GM19452 (cell line): Measurements from ENCODE around the gene TECPR1.
A peak's percentile ranks its signal among the peaks of the same experiment; 100 is the strongest.

Experiments used
- ATAC-seq: cut with Tn5 transposase; IDR thresholded peaks from one replicate; pipeline ENCODE4 v1.9.1; 2021; ENCODE audit not compliant: unreplicated experiment

The TECPR1 gene, protein sequence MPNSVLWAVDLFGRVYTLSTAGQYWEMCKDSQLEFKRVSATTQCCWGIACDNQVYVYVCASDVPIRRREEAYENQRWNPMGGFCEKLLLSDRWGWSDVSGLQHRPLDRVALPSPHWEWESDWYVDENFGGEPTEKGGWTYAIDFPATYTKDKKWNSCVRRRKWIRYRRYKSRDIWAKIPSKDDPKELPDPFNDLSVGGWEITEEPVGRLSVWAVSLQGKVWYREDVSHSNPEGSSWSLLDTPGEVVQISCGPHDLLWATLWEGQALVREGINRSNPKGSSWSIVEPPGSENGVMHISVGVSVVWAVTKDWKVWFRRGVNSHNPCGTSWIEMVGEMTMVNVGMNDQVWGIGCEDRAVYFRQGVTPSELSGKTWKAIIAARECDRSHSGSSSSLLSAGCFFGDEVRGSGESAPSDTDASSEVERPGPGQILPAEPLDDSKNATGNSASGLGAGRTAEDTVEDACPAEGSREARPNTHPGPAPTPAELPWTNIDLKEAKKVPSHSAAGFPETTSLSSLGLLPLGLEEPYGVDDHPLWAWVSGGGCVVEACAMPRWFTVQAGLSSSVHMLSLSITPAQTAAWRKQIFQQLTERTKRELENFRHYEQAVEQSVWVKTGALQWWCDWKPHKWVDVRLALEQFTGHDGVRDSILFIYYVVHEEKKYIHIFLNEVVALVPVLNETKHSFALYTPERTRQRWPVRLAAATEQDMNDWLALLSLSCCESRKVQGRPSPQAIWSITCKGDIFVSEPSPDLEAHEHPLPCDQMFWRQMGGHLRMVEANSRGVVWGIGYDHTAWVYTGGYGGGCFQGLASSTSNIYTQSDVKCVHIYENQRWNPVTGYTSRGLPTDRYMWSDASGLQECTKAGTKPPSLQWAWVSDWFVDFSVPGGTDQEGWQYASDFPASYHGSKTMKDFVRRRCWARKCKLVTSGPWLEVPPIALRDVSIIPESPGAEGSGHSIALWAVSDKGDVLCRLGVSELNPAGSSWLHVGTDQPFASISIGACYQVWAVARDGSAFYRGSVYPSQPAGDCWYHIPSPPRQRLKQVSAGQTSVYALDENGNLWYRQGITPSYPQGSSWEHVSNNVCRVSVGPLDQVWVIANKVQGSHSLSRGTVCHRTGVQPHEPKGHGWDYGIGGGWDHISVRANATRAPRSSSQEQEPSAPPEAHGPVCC

DNA sequence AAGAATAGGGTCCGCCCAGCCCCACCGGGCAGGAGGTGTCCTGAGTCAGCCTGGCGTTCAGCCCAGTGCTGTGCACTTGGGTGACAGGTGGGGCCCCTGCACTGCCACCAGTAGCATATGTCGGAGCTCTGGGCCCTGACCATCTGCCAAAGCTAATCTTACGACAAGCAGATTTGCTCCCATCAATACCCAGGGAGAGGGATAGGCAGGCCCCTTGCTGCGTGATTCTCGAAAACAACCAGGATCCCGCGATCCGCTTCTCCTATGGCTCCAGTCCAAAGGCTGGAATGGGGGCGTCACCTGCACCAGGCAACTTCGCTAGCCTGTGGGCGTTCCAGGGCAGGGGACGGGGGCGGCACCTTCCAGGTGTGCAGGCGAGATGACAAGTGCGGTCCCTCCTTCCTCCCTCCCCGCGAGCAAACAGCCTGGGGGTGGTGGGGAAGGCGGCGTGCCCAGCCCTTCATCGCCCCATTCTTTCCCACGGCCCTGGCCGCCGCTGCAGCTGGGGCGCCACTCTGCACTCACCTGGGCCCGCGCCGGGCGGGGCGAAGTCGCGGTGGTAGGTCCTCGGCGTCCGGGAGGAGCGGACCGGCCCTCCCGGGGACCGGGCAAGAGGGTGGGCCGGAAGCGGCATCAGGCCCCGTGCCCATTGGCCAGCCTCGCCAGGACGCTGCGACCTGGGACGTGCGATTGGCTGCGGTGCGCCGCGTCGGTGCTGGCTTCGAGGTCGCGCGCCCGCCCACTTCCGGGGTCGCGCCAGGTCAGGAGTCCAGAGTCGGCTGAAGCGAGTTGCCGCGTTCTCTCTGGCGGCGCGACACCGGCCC is at the start of gene TECPR1:
Gene TECPR1 (minus strand): TSS at position 632 of the 824 bp plus-strand sequence. CDS start 6,086 bp downstream, outside the sequence.
- peak; percentile 97 for ATAC-seq

DNA sequence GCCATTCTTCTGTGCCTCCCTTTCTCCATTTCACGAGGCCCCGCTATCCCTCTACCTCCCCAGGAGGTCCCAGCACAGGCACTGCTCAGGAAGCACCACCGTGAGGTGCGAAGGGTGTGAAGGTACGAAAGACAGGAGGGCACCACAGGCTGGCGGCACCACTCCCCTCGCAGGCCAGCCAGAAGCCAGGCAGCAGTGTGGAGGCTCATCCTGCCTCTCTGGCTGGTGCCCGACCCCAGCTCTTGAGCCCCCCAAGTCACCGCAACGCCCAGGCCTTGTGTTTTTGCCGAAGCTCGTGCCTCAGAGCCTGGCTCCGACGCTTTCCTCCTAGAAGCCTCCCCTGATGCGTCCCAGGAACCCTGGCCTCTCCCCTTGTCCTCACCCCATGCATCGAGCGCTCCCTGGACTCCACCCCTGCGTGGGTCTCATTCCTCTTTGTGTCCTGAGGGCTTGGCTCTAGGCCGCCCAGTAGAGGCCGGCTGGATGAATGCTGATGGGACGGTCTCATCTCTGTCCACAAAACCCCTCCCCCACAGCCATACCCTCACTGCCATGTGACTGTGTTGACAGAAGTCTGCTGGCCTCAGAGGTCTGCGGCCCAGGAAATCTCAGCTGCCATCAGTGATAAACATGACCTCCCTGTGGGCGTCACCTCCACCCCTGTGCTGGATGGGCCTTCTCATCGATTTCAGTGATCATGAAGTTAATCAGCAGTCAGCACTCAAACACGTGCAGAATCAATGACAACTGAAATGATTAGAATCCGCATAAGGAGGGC is 48.8 kb upstream of the TECPR1 start:
- no peak for ATAC-seq

DNA sequence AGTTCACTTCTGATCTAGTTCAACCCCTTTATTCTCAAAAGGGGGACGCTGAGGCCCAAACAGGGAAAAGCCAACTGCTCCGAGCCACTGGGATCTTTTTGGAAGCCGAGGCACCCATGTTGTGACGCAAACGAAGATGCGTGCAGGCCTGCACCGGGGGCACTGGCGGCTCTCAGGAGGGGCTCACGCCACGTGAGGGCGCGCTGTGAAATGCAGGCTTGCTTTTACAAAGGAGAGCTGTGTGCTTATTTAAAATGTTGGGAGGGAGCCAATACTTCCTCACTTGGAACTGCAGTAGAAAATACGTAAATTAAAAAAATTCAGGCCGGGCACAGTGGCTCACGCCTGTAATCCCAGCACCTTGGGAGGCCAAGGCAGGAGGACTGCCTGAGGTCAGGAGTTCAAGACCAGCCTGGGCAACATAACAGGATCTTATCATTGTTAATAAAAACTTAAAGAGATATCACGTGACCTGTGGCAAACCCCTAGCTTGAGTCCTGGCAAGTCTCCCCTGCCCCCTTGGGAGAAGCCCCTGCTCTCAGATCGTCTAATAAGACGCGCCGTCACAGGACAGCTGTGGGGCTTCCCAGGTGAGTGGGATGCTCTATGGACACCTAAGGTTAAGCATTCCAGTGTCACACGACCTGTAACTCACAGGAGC is 45.7 kb upstream of the TECPR1 start:
- no peak for ATAC-seq

DNA sequence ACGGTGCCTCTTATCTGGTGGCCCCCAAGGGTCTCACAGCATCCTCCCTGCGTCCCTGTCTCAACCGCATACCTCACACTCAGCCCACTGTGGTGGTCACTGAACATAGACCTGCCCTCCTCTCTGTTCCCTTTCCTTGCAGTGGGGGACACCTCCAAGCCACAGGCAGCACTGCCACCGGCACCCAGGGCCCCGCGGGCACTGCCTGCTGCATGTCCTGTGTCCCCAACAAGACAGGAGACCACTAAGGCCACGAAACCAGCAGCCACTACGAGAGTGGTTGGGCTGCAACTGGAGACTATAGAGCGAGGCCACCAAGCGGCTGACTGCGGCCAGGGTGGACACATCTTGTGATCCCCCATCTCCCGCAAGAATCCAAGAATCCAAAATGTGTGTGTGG is 44.8 kb upstream of the TECPR1 start:
- no peak for ATAC-seq

DNA sequence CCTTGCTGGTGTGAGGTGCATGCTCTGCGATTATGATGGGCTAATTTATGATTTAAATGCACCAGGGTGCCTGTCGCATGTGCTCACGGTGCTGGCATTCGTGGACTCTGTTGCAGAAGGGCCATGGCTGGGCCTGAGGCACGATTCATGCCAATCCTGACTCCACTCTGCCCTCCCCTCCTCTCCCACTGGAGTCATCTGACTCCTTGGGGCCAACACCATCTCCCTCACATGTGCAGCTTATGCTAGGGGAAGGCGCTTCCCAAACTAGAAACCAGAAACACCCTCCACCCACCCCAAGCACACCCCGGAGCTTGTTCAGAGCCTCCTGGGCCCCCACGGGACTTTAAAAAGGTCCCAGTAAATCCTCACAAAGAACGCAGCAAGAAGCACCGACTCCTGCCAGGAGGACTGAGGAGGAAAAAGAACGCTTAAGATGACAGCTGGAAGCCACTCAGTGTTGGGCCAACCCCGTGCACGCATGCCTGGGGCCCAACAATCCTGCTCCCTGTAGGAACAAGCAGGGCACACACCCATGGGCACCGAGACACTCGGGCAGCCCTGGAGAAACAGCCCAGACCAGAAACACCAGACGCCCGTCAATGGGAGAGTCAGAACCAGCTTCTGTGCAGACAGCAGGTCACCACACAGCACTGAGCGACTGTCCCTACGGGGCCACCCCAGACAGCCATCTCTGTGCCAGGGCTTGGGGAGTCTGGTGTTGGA is 43.6 kb upstream of the TECPR1 start:
- no peak for ATAC-seq

DNA sequence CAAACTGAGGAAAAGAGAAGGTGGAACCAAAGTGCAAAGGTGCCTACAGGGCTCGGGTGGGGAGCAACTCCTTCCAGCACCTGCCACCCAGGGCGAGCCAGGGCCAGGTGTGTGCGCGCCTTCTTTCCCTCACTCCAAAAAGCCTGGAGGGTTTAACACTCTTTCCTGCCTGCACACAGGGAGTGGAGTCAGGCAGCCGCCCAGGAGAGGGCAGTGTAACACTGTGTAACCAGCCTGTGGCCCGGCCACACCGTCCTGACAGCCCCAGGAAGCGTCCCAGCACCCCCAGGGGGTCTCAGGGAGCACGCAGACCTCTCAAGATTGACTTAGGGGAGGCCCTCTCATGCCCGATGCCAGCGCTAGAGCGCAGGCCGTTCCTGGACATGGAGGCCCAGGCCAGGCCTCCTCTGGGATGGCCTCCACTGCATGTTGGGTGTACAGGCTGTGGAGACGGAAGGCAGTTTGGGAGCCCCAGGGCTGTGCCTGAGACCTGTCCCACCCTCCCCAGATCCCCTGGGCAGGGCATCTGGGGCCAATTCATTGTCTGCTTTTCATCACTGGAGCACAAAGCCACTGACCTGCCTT is 42.9 kb upstream of the TECPR1 start:
- ATAC-seq, result peak; percentile 63

DNA sequence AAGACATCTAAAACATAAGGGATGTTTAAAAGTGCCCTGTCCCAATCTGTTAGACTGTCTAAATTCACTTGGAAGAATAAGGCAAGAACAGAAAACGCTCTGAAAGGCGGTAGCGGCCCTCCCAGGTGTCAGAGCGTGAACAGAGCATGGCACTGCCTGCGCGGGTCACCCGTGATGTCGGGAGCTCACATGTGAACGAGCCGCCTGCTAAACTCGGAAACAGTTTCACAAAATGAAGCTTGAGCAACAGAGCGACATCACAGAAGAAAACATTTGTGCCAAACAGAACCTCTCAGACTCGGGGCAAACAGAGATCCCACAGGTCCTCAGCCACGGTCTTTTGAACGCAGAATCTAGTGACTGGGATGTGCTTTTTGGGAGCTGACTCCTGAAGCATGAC is 42.3 kb upstream of the TECPR1 start:
- no peak for ATAC-seq

DNA sequence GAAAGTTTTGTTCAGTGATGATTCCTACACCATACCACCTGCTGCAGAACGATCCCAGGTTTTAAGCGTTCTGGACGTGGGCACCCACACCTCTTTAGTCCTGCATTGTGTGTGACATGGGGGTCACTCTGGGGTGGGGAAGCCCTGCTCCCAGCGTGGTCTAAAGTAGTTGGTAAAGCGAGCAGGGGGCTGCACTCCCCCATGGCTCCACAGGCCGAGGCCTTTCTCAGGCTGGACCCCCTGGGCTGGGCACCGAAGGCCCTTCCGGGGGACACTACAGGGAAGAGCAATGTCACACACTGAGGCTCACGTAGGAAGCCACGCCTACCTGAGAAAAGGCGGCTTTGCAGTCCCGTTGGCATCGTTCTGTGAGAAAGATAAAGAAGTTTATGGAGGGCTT is 41.7 kb upstream of the TECPR1 start:
- no peak for ATAC-seq

DNA sequence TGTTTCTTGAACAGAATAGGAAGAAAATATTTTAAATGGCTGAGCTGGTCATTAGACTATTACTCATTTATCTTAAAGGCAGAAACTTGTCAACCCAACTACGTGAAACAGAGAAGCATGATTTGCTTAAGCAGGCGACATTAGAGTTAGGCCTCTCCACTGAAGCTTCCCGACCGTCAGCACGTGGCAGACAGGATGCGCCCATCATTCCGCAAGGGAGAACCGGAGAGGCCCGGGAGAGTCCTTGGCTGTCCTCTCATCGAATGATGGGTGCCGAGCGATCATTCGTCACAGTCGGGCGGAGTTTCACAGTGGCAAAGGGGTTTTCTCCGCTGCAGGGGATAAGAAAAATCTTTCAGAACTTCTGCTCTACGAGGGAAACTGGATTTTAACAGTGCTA is 41.2 kb upstream of the TECPR1 start:
- ATAC-seq, result no peak

DNA sequence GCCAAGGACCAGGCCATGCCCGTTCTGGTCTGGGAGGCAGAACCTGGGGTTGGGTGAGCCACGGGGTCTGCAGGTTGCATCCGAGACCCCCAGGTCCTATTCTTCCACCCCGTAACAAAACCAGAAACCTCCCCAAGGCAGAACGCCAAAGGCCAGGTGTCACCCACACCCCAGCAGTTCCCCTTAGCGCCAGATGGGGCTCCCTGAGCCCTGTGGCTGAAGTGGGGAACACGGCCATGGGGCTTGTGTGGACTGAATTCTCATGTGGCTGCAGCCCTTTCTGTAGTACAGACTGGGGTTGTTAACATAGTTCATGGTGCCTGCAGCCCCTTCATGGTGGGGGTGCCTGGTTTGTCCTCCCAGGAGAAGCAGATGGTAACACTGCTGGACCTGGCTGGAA is 39.7 kb upstream of the TECPR1 start:
- no peak for ATAC-seq

DNA sequence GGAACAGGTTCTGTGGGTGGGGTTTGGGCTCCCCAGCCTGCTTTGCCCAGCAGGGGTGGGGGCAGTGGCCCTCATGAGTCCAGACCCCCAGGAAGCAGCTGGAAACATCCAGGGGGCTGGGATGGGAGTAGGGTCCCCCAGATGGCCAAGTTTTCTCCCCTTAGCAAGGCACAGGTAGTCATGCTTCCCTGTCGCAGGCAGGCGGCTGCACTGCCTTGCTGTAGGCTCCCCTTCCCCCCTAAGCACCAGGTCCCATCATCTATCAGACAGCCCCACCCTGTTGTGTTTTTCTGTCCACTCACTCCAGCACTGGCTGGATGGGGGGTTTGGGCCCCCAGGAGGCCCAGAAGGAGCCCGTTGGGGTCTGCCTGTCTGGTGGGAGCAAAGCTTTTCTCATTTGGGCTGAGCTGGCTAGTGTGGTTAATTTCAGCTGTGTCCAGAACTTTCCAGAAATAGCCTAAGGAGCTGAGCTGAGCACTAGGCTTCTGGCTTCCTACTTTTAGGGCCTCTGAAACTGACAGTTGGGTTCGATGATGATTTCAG is 37.4 kb upstream of the TECPR1 start:
- ATAC-seq, result no peak

DNA sequence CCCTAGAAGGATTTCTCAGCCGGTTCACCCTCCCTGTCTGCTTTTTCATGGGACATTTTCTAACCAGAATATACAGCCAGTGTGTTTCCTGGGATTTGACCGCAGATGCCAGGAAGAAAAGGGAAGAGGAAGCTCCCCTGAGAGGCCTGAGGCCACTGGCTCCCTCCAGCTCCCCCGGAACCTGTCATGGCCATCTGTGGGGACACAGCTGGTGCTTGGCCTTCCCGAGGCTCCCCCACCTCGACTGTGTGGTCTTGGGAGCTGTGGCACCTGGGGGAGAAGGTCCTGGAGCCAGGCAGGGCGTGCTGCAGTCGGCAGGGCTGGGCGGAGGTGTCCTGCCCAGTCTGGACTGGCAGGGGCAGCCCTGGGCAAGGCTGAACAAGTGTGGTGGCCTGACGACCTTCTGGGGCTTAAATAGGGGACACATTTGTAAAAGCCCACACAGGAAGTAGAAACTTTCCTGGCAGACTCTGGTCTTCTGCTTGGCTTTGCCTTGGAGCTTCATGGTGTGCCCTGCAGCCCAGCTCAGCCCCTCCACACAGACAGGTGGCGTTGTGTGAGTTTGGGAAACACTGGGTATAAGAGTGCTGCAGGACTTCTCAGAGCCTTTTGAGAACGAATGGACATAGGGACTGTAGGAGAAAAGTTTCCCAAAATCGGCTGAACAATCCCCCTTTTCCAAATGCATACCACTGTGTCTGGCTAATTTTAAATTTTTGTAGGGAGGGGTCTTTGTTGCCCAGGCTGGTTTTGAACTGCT is 36.2 kb upstream of the TECPR1 start:
- no peak for ATAC-seq

DNA sequence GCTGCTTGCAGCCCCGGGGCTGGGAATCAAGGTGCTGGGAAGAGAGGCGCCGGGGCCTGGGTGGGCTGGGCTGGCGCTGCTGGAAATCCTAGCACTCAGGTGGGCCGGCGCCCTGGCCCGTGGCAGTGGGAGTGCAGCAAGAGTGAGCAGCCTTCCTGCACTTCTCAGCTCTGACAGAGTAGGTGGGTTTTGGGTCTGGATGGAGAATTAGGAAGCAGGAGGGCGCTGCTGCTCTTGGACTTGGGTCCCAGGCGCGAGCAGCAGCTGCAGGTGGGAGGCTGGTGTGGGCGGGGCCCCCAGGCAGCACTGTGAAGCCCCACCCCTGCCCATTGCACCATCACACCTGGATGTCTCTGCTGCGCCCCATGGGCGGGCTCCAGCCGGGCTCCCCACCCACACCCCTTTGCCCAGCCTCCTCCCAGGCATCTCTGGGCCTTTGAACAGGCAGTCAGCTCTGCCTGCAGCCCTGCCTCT is 35.5 kb upstream of the TECPR1 start:
- ATAC-seq, result no peak

DNA sequence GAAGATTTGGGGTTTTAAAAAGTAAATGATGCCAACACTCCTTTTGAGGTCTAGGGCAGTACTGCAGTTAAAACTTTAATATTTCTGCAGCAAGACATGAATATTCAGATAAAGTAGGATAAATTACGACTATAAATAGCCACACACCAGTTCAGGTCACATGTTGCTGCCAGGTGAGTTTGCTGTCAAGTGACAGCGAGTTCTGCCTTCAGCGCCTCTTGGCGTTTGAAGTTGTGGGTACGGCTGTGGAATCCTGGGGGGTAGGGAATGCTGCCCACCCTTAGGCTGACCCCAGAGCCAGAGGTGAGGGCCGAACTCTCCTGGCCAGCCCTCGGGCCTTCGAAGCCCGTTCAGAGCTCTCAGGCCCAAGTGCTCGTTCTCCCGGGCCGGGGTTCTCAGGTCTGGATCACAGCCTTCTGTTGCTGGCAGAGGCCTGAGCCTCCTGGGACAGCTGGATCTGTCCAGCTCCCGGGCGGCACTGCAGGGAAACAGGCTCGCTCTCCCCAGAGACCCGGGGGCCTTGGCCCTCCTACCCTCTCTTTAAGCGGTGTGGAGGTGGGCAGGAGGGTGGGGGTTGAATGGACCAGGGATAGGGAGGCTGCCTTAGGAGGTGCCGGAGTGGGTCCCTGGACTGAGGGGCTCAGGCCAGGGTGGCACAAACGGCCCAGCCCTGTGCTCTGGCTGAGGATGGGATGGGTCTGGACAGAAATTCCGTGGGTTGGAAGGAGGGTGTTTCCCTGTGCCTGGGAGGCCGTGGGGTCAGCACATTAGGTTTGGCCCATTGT is 34.9 kb upstream of the TECPR1 start:
- no peak for ATAC-seq

DNA sequence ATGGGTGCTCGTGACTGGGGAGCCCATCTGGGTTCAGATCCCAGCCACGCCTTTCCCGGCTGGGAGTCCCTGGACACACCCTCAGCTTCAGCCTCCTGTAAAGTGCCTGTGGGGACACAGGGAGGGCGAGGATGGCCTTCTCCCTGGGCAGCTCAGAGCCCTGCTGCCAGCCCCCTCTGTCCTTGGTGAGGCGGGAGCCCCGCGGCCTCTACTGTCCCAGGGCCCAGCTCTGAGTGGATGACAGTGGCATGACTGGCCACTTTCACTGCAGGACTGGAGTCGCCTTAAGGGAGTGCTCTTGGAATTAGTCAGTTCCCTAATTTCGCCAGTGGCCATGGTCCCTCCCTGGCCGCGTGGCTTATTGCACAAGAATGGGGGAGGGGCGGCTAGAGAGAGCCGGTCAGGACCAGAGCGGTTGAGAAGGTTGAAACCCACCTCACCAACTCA is 34.1 kb upstream of the TECPR1 start:
- ATAC-seq, result no peak
